Heart left ventricle (tissue), 16 donors: ENCODE measurements around the gene CHD3. TPM values are rescaled to one million over a fixed set of nuclear protein-coding genes. Genes with fewer than 3 reads are reported as not detected.

ENCODE experiments used
- ATAC-seq, 4 donors: fragments of 200-7000 bp; cut with Tn5 transposase; one replicate each; pipeline ENCODE4 v1.9.1; 2020 to 2022; ENCODE audit warnings: moderate library complexity in 4 of 4, mild to moderate bottlenecking in 3 of 4, moderate number of reproducible peaks in 1 of 4
- DNase-seq, 5 donors: peaks; one replicate each; pipeline ENCODE4 v3.0.0-alpha.2; 2020
- H3K27ac ChIP-seq, 12 donors: fragments of 200-600 bp; sonication (generic) in 4 of 12; one replicate each; pipeline versions ENCODE4 v1.5.0 to v1.8.0; 2016 to 2022; ENCODE audit warnings: mild to moderate bottlenecking in 2 of 12
- H3K27me3 ChIP-seq, 9 donors: fragments of 200-600 bp; sonication (generic) in 2 of 9; one replicate each; pipeline versions ENCODE4 v1.5.1 to v1.8.0; 2016 to 2022; ENCODE audit warnings: mild to moderate bottlenecking in 3 of 9
- H3K36me3 ChIP-seq, 9 donors: fragments of 200-600 bp; sonication (generic) in 2 of 9; one replicate each; pipeline versions ENCODE4 v1.5.0 to v1.8.0; 2018 to 2022; ENCODE audit warnings: mild to moderate bottlenecking in 2 of 9
- H3K4me1 ChIP-seq, 12 donors: fragments of 200-600 bp; sonication (generic) in 4 of 12; one replicate each; pipeline versions ENCODE4 v1.5.0 to v1.8.0; 2016 to 2022; ENCODE audit warnings: mild to moderate bottlenecking in 3 of 12
- H3K4me3 ChIP-seq, 12 donors: fragments of 200-600 bp; sonication (generic) in 4 of 12; one replicate each; pipeline versions ENCODE4 v1.5.0 to v1.8.0; 2017 to 2022; ENCODE audit warnings: mild to moderate bottlenecking in 9 of 12, moderate library complexity in 4 of 12
- H3K9me3 ChIP-seq, 12 donors: fragments of 200-600 bp; sonication (generic) in 4 of 12; one replicate each; pipeline versions ENCODE4 v1.5.0 to v1.8.0; 2016 to 2022; ENCODE audit warnings: mild to moderate bottlenecking in 1 of 12
- POLR2A ChIP-seq, 2 donors: fragments of 450-650 bp; IDR thresholded peaks; one replicate each; pipeline ENCODE4 v1.6.1; 2017; ENCODE audit warnings: antibody characterized with exemption in 2 of 2, mild to moderate bottlenecking in 2 of 2, moderate library complexity in 2 of 2
- WGBS, 4 donors: extraction: QIAGEN DNeasy Blood & Tissue Kit in 2 of 4; methylation state at CpG; one replicate each; pipeline versions ENCODE4 v1.1.5 to v1.1.7; 2013 to 2018; 5-methylcytosine and 5-hydroxymethylcytosine counted together
- intact Hi-C, 10 donors: fragments of 100-400 bp; cut with DNase I; formaldehyde crosslinking; loops; one replicate each; pipeline versions ENCODE4 v1.11.1 to v1.14.2; 2022
- polyA plus RNA-seq, 2 donors: library from polyadenylated mRNA; stranded (reverse); fragments of 200-250 nt; gene quantifications; one replicate each; pipeline ENCODE4 v1.2.3, GENCODE V29; 2013
- total RNA-seq, 9 donors: library from RNA; depleted of rRNA in 2 of 9; stranded (reverse); fragments of >200 nt in 2 of 9; fragmentation: NEBNext Ultra II Directional in 3 of 9; extraction: Animal tissue kit (Norgen Biotek cat#: 25700) in 3 of 9; gene quantifications; one replicate each; pipeline versions ENCODE4 v1.1.0 to v1.2.4, GENCODE V29; 2016 to 2023
- TF ChIP-seq, protein P1 (sequence below), 12 donors: fragments of 200-600 bp; sonication (generic) in 4 of 12; IDR thresholded peaks; one replicate each; pipeline versions ENCODE4 v1.5.0 to v1.8.0; 2018 to 2022; ENCODE audit warnings: antibody characterized with exemption in 12 of 12, mild to moderate bottlenecking in 5 of 12
- donor health status: ischemic (EF 13 %, LVEDD 7.1; RV severe dilation, severe dysfunction).
- donor health status: healthy with polysubstance abuse.
- donor health status: DM: no; HTN: yes; CAD: no.
- donor health status: DM: no; HTN: no; CAD: no.
- donor health status: ischemic (EF 25% LVEDD 6.9; RV normal size, moderate dysfunction).
- donor health status: ischemic (EF 25% LVEDD 5.7; RV mildly dilated, moderate dysfunction).
- donor health status: healthy.
- donor health status: DM: yes; HTN: yes; CAD: no.
- donor health status: ischemic (EF 35%, LVEDD 5.7; RV mildly dilated, moderate dysfunction).
- donor health status: nonischemic (EF 11% LVEDD 7.7; RV severe dilation, severe dysfunction).
- donor health status: DM: yes; HTN: yes; CAD: no.
- donor health status: PGD.
- donor health status: ischemic (EF 29% LVEDD 5.4; RV normal size, mild dysfunction).
- donor health status: nonischemic (EF 23%, LVEDD 6.1; RV moderate dilation, normal function).

Gene CHD3
- total and polyA plus RNA-seq, 11 donors, result 6.7 to 30.6 (median 14.3) TPM

DNA sequence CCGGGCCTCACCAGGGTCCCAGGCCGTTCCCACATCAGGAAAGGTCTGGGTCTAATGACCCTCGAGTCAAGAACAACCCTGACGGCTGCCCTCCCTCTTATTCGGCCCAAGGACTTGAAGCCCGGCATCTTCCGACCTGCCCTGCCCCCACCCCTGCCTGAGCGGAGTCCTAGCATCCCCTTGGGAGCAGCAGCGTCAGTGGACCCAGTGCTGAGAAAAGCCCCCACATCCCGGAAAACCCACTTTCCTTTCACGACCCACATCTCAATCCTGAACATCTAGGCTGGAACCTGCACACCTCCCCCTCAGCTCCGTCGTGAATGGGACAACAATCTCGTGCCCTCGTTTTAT, 33.0 kb upstream of the CHD3 start:
- DNase-seq, result peak in 4 of 5 donors; percentile 55 to 64 (median 60)
- Histone ChIP-seq H3K27ac (peak overlapping the region; percentile 74 to 97 (median 92)), H3K9me3 (no peaks in the 10 kb centered on the region), H3K27me3 (no peaks in the 10 kb centered on the region), H3K4me1 (peaks cover 0 to 53% (median 38%) of the 10 kb centered on the region in 12 donors), H3K36me3 (peaks cover 0 to 50% (median 42%) of the 10 kb centered on the region in 9 donors), H3K4me3 (peak overlapping the region; percentile 33 to 85 (median 68))
- TF ChIP-seq, protein P1, sequence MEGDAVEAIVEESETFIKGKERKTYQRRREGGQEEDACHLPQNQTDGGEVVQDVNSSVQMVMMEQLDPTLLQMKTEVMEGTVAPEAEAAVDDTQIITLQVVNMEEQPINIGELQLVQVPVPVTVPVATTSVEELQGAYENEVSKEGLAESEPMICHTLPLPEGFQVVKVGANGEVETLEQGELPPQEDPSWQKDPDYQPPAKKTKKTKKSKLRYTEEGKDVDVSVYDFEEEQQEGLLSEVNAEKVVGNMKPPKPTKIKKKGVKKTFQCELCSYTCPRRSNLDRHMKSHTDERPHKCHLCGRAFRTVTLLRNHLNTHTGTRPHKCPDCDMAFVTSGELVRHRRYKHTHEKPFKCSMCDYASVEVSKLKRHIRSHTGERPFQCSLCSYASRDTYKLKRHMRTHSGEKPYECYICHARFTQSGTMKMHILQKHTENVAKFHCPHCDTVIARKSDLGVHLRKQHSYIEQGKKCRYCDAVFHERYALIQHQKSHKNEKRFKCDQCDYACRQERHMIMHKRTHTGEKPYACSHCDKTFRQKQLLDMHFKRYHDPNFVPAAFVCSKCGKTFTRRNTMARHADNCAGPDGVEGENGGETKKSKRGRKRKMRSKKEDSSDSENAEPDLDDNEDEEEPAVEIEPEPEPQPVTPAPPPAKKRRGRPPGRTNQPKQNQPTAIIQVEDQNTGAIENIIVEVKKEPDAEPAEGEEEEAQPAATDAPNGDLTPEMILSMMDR (IDR thresholded peaks at IDR 0.05), result no peak
- TF ChIP-seq POLR2A (IDR thresholded peaks at IDR 0.05), result no peak
- ATAC-seq, result no peak
- 23 to 28% (median 25%) methylated on average over 13 to 15 of the region's 15 CpGs for WGBS, 4 donors
- intact Hi-C loops, result loop anchor here in 8 of 10 donors (2.0 to 10.0 kb wide), 9 partner anchors 19 to 299 kb away; partner anchors contain the start of genes KDM6B (in 2 of the 8), CHD3 (in 1 of the 8), KCNAB3 (in 1 of the 8) and PER1 (in 1 of the 8)

DNA sequence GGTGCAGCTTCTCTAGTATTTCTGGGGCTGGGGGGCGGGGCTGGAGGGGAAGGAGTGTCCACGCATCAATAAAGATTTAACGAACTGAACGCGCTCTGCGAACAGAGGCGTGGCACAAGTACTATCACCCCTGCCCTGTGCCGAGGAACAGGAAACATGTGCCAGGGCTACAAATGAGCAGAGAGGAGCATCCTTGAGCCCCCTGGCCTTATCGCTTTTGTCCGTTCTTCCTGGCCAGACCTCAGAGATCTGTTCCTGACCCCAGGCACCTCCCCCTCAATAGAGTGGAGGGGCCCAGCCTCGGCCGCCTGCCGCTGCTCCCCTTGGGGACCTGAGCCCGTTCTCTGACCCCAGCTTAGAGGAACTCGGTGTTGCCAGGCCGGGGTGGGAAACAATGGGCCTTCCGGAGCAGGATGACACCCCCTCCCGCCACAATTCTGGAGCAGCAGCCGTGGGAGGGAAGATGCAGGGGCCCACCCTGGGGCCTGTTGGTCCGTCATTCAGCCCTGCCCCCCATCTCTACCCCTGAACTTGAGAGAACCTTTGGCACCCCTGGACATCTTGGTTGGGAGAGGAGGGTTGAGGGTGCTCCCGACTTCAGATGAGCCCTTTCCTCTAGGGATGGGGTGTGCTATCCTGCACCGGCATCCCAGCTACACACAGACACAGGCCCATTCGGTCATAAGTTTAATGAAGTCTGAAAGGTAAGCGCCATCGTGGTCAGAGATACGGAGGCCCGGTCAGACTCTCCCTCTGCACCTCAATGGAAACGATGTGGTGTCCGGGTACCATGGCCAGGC, 32.4 kb upstream of the CHD3 start:
- DNase-seq, result peak; percentile 86 to 89 (median 86)
- peak overlapping the region; percentile 74 to 97 (median 92) for H3K27ac ChIP-seq
- H3K9me3 ChIP-seq, result no peaks in the 10 kb centered on the region
- 7 to 23% (median 14%) methylated on average over 21 to 29 of the region's 29 CpGs for WGBS, 4 donors
- H3K36me3 ChIP-seq, result peaks cover 0 to 50% (median 37%) of the 10 kb centered on the region in 9 donors
- peaks cover 0 to 53% (median 38%) of the 10 kb centered on the region in 12 donors for H3K4me1 ChIP-seq
- peak overlapping the region; percentile 9 to 85 (median 68) for H3K4me3 ChIP-seq
- intact Hi-C loops, result loop anchor here in 8 of 10 donors (2.0 to 10.0 kb wide), 9 partner anchors 19 to 299 kb away; partner anchors contain the start of genes KDM6B (in 2 of the 8), CHD3 (in 1 of the 8), KCNAB3 (in 1 of the 8) and PER1 (in 1 of the 8)
- no peaks in the 10 kb centered on the region for H3K27me3 ChIP-seq
- peak; percentile 1 to 43 (median 6) for ATAC-seq
- peak in 1 of 2 donors; percentile 28 for TF ChIP-seq POLR2A (IDR thresholded peaks at IDR 0.05)
- TF ChIP-seq, protein P1 (IDR thresholded peaks at IDR 0.05), result no peak

DNA sequence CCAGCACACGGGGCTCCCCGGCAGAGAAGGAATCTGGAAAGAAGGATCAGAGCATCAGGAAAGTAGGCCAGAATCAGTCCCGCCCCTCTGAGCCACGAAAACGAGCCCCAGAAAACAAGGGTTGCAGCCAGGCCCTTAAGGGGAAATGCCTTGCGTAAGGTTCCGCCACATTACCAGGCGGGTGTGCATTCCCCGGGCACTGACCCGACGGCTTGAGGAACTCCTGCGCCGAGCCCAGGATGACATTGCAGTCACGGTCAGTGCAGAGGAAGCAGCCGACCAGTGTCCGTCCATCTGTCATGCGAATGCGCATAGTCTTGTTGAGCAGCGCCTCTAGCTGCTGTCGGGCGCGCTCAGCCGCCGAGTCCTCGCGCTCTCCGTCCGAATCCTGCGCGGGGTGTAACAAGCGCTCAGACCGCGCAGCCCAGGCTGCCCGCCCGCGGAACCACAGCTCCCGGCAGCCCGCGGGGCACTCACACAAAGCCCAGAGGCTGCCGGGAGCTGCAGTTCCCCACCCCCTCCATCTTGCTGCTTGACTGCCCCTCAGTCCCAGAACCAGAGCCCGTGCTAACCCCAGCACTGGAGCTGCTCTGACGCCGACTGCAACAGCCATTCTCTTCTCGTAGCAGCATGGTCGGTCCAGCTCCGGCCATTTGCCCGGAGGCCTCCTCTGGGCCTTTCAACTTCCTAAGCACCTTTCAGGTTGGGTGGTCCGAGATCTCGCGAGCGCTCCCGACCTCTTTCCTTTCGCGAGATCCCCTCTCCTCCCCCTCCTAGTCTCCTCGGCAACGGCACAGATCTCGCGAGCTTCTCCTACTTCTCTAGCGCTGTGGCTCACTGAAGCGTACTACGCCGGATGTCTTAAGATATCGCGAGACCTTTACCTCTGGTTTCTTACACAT, 31.5 kb upstream of the CHD3 start, which contains the start of gene NAA38:
NAA38 (minus strand) TSS at position 749 of the 902 bp plus-strand sequence; CDS start at position 653, 96 bp downstream.
- intact Hi-C loops, result loop anchor here in 8 of 10 donors (1.0 to 10.0 kb wide), 10 partner anchors 20 to 298 kb away; partner anchors contain the start of genes KDM6B (in 2 of the 8), CHD3 (in 1 of the 8), KCNAB3 (in 1 of the 8) and PER1 (in 1 of the 8)
- H3K27ac ChIP-seq, result peak within 1 kb of the TSS; percentile 74 to 97 (median 92)
- H3K4me1 ChIP-seq, result peaks cover 0 to 45% (median 33%) of the 10 kb centered on the region in 12 donors
- H3K36me3 ChIP-seq, result peaks cover 0 to 51% (median 29%) of the 10 kb centered on the region in 9 donors
- 0 to 1% (median 1%) methylated on average over 44 to 64 of the region's 64 CpGs for WGBS, 4 donors
- peak; percentile 96 to 98 (median 97) for DNase-seq
- no peaks in the 10 kb centered on the region for H3K9me3 ChIP-seq
- H3K4me3 ChIP-seq, result peak within 1 kb of the TSS; percentile 39 to 85 (median 68)
- H3K27me3 ChIP-seq, result no peaks in the 10 kb centered on the region
- peak; percentile 87 to 90 (median 90) for ATAC-seq
- peak in 1 of 2 donors; percentile 32 for TF ChIP-seq POLR2A (IDR thresholded peaks at IDR 0.05)
- TF ChIP-seq, protein P1 (IDR thresholded peaks at IDR 0.05), result peak in 10 of 12 donors; percentile 12 to 74 (median 44)
